Muscle of leg (tissue), 16 donors: Measurements from ENCODE around the gene ARHGAP21. TPM values are rescaled to one million over a fixed set of nuclear protein-coding genes. Genes with fewer than 3 reads are reported as not detected.
"Not testable (repeated sequence)": the region's sequence is repeated elsewhere in the genome, so short reads cannot be mapped to it uniquely, and the experiment has no call there.

ENCODE experiments used
- DNase-seq: peaks from one replicate; pipeline ENCODE4 v3.0.0; 2013
- H3K27ac ChIP-seq: one replicate; pipeline ENCODE4 v1.5.1; 2013; ENCODE audit warnings: mild to moderate bottlenecking, low read length, control low read depth
- H3K27me3 ChIP-seq: one replicate; pipeline ENCODE4 v1.6.1; 2013; ENCODE audit warnings: low read length; ENCODE audit not compliant: control insufficient read depth, insufficient read depth
- H3K36me3 ChIP-seq: one replicate; pipeline ENCODE4 v1.6.1; 2013; ENCODE audit warnings: low read length; ENCODE audit not compliant: control insufficient read depth, insufficient read depth
- H3K4me1 ChIP-seq: one replicate; pipeline ENCODE4 v1.6.1; 2013; ENCODE audit warnings: low read length; ENCODE audit not compliant: control insufficient read depth, insufficient read depth
- H3K4me3 ChIP-seq: one replicate; pipeline ENCODE4 v1.5.1; 2013; ENCODE audit warnings: low read length, control low read depth
- H3K9me3 ChIP-seq: replicated peaks from 2 replicates; pipeline ENCODE4 v1.6.1; 2013; ENCODE audit warnings: low read depth, low read length; ENCODE audit not compliant: control insufficient read depth
- WGBS: methylation state at CpG from one replicate; pipeline ENCODE4 v1.1.5; 2013; ENCODE audit warnings: missing lambda C conversion rate; ENCODE audit not compliant: insufficient coverage; 5-methylcytosine and 5-hydroxymethylcytosine counted together
- long read RNA-seq, 11 donors: transcript quantifications; one replicate each; lab custom pipeline, GENCODE V29; 2026
- polyA plus RNA-seq, 8 donors: library from polyadenylated mRNA; unstranded; fragments of 120-200 nt; gene quantifications; one replicate each; pipeline versions ENCODE4 v1.2.1 to v1.2.3, GENCODE V29; 2013; ENCODE audit warnings: inconsistent platforms in 1 of 8, low replicate concordance in 1 of 8; ENCODE audit not compliant: insufficient read length in 8 of 8, insufficient read depth in 1 of 8
- total RNA-seq: library from RNA; stranded (reverse); fragments of 120-200 nt; gene quantifications from one replicate; pipeline ENCODE4 v1.2.4, GENCODE V29; 2013

Gene ARHGAP21
- 63.7 TPM for total RNA-seq
- polyA plus RNA-seq, result 10 to 100 TPM; 55.0 to 84.8 (median 62.9) TPM
- long read RNA-seq, donor 1, partial matches to known transcripts, result 0 of 2 reads
- long read RNA-seq, donor 1, other reads (novel, unspliced or antisense), result 0 of 2 reads
- long read RNA-seq, donor 2, result 0 reads
- long read RNA-seq, donor 3, full-length matches to known transcripts, result 1 of 1 reads
- long read RNA-seq, donor 3, partial matches to known transcripts, result 0 of 1 reads
- long read RNA-seq, donor 3, other reads (novel, unspliced or antisense), result 0 of 1 reads
- long read RNA-seq, donor 4, result 0 reads
- long read RNA-seq, donor 5, partial matches to known transcripts, result 0 of 2 reads
- long read RNA-seq, donor 5, other reads (novel, unspliced or antisense), result 0 of 2 reads
- long read RNA-seq, donor 6, result 0 reads
- long read RNA-seq, donor 7, result 0 reads
- long read RNA-seq, donor 8, partial matches to known transcripts, result 0 of 3 reads
- long read RNA-seq, donor 8, other reads (novel, unspliced or antisense), result 0 of 3 reads
- long read RNA-seq, donor 9, partial matches to known transcripts, result 0 of 1 reads
- long read RNA-seq, donor 9, other reads (novel, unspliced or antisense), result 0 of 1 reads
- long read RNA-seq, donor 10, partial matches to known transcripts, result 11 of 11 reads
- long read RNA-seq, donor 10, other reads (novel, unspliced or antisense), result 0 of 11 reads
- long read RNA-seq, donor 11, partial matches to known transcripts, result 0 of 1 reads
- long read RNA-seq, donor 11, other reads (novel, unspliced or antisense), result 0 of 1 reads

- H3K9me3 ChIP-seq, result no peaks in the 10 kb centered on the region
- 0% methylated on average over 33 of the region's 46 CpGs for WGBS
Measured at GRCh38 chr10:24723788-24724380, at the start of gene ARHGAP21. ARHGAP21 (minus strand) TSS chr10:24723887; CDS start chr10:24721899, 1,988 bp downstream.

GRCh38 chr10:24771943-24772694 is 48.4 kb upstream of the ARHGAP21 start:
- Histone ChIP-seq H3K4me3 (no peak overlapping the region), H3K9me3 (no peaks in the 10 kb centered on the region), H3K27me3 (no peaks in the 10 kb centered on the region), H3K36me3 (no peaks in the 10 kb centered on the region), H3K4me1 (no peaks in the 10 kb centered on the region), H3K27ac (peak overlapping the region; percentile 59)
- no CpG with 5 or more reads among the region's 1 CpG for WGBS
- peak; percentile 91 for DNase-seq

More at GRCh38 chr10:24723788-24724380, at the start of gene ARHGAP21:
- Histone ChIP-seq H3K36me3 (peaks cover 8% of the 10 kb centered on the region), H3K27ac (peak within 1 kb of the TSS; percentile 99), H3K4me1 (peaks cover 13% of the 10 kb centered on the region), H3K27me3 (no peaks in the 10 kb centered on the region), H3K4me3 (peak within 1 kb of the TSS; percentile 87)
- DNase-seq, result peak; percentile 97

- H3K27me3 ChIP-seq, H3K36me3 ChIP-seq, H3K9me3 ChIP-seq, DNase-seq, H3K4me3 ChIP-seq, H3K27ac ChIP-seq, H3K4me1 ChIP-seq: not testable (repeated sequence)
- no CpG with 5 or more reads among the region's 1 CpG for WGBS
Measured at GRCh38 chr10:24764991-24765390, 41.3 kb upstream of the ARHGAP21 start.

- no peaks in the 10 kb centered on the region for H3K27me3 ChIP-seq
- no CpG with 5 or more reads among the region's 2 CpGs for WGBS
- no peaks in the 10 kb centered on the region for H3K9me3 ChIP-seq
- H3K4me1 ChIP-seq, result peaks cover 4% of the 10 kb centered on the region
- no peak overlapping the region for H3K4me3 ChIP-seq
- peak; percentile 18 for DNase-seq
- no peaks in the 10 kb centered on the region for H3K36me3 ChIP-seq
- no peak overlapping the region for H3K27ac ChIP-seq
Measured at GRCh38 chr10:24762966-24763623, 39.4 kb upstream of the ARHGAP21 start.

GRCh38 chr10:24762161-24762924 is 38.7 kb upstream of the ARHGAP21 start:
- H3K9me3 ChIP-seq, result no peaks in the 10 kb centered on the region
- peaks cover 4% of the 10 kb centered on the region for H3K4me1 ChIP-seq
- no peak overlapping the region for H3K4me3 ChIP-seq
- no peak overlapping the region for H3K27ac ChIP-seq
- H3K36me3 ChIP-seq, result no peaks in the 10 kb centered on the region
- WGBS, result 80% methylated on average over 1 of the region's 8 CpGs
- DNase-seq, result peak; percentile 57
- H3K27me3 ChIP-seq, result no peaks in the 10 kb centered on the region

- Histone ChIP-seq H3K36me3 (no peaks in the 10 kb centered on the region), H3K9me3 (no peaks in the 10 kb centered on the region), H3K27me3 (no peaks in the 10 kb centered on the region), H3K4me1 (peaks cover 4% of the 10 kb centered on the region), H3K4me3 (no peak overlapping the region), H3K27ac (no peak overlapping the region)
- no peak for DNase-seq
- 90% methylated on average over 2 of the region's 2 CpGs for WGBS
Measured at GRCh38 chr10:24759672-24760071, 36.0 kb upstream of the ARHGAP21 start.

- not testable (repeated sequence) for H3K36me3 ChIP-seq, H3K27ac ChIP-seq, H3K9me3 ChIP-seq, H3K4me3 ChIP-seq, DNase-seq, H3K4me1 ChIP-seq, H3K27me3 ChIP-seq
- WGBS, result 96% methylated on average over 3 of the region's 3 CpGs
Measured at GRCh38 chr10:24758254-24758653, 34.6 kb upstream of the ARHGAP21 start.

GRCh38 chr10:24756283-24756682 is 32.6 kb upstream of the ARHGAP21 start:
- no CpG with 5 or more reads among the region's 1 CpG for WGBS
- no peak overlapping the region for H3K4me3 ChIP-seq
- no peaks in the 10 kb centered on the region for H3K27me3 ChIP-seq

GRCh38 chr10:24751716-24752115 is 28.0 kb upstream of the ARHGAP21 start:
- Histone ChIP-seq H3K4me1 (no peaks in the 10 kb centered on the region), H3K27me3 (no peaks in the 10 kb centered on the region), H3K4me3 (no peak overlapping the region), H3K36me3 (no peaks in the 10 kb centered on the region), H3K27ac (no peak overlapping the region), H3K9me3 (no peaks in the 10 kb centered on the region)
- no peak for DNase-seq
- WGBS, result no CpG with 5 or more reads among the region's 1 CpG

More at GRCh38 chr10:24756283-24756682, 32.6 kb upstream of the ARHGAP21 start:
- H3K4me1 ChIP-seq, result no peaks in the 10 kb centered on the region
- H3K36me3 ChIP-seq, result no peaks in the 10 kb centered on the region
- DNase-seq, result no peak
- H3K9me3 ChIP-seq, result no peaks in the 10 kb centered on the region
- no peak overlapping the region for H3K27ac ChIP-seq
